WTC11 (cell line): Measurements from ENCODE around the gene NFIC. TPM values are rescaled to one million over a fixed set of nuclear protein-coding genes. Genes with fewer than 3 reads are reported as not detected.

Source experiments
- ATAC-seq: fragments of 200-7000 bp; cut with Tn5 transposase; 2 replicates; pipeline ENCODE4 v1.10.0; 2021; ENCODE audit warnings: mild to moderate bottlenecking, moderate library complexity
- CTCF ChIA-PET: fragments of 300-600 bp; sonication (Branson Sonifier 250); formaldehyde crosslinking; loops from one replicate; lab custom pipeline; 2021; ENCODE audit warnings: antibody characterized with exemption; lab: Charles Lee
- POLR2A ChIA-PET: fragments of 350-600 bp; sonication (Branson Sonifier 250); formaldehyde crosslinking; loops from one replicate; lab custom pipeline; 2021; ENCODE audit warnings: antibody characterized with exemption; lab: Charles Lee
- DNase-seq: peaks from one replicate; pipeline ENCODE4 v3.0.0; 2021; ENCODE audit warnings: low spot score
- H3K27ac Mint-ChIP-seq: 2 replicates; pipeline ENCODE4 v1.8.0; 2021; ENCODE audit warnings: mixed read lengths
- H3K27me3 Mint-ChIP-seq: 2 replicates; pipeline ENCODE4 v1.8.0; 2021; ENCODE audit warnings: low read depth, mild to moderate bottlenecking, moderate library complexity, mixed read lengths
- H3K36me3 Mint-ChIP-seq: 2 replicates; pipeline ENCODE4 v1.8.0; 2021; ENCODE audit warnings: mixed read lengths
- H3K4me1 Mint-ChIP-seq: 2 replicates; pipeline ENCODE4 v1.8.0; 2022; ENCODE audit warnings: mixed read lengths
- H3K4me3 Mint-ChIP-seq: 2 replicates; pipeline ENCODE4 v1.8.0; 2021; ENCODE audit warnings: mild to moderate bottlenecking, moderate library complexity, mixed read lengths
- H3K9me3 Mint-ChIP-seq: 2 replicates; pipeline ENCODE4 v1.8.0; 2021; ENCODE audit warnings: mixed read lengths
- ATF1 ChIP-seq: sonication (generic); formaldehyde crosslinking; IDR thresholded peaks from 2 replicates; pipeline ENCODE4 v1.8.1; 2023; ENCODE audit warnings: mild to moderate bottlenecking, moderate library complexity, missing genetic modification reagents
- EMX1 ChIP-seq: fragments of 250-450 bp; sonication (Bioruptor Pico); IDR thresholded peaks from 2 replicates; pipeline ENCODE4 v1.8.0; 2021; ENCODE audit warnings: mild to moderate bottlenecking
- IRF2 ChIP-seq: sonication (generic); formaldehyde crosslinking; IDR thresholded peaks from 2 replicates; pipeline ENCODE4 v1.8.0; 2022; ENCODE audit warnings: low read depth, missing genetic modification reagents, borderline replicate concordance
- MXD4 ChIP-seq: fragments of 250-450 bp; sonication (Bioruptor Pico); IDR thresholded peaks from 2 replicates; pipeline ENCODE4 v1.8.0; 2021; ENCODE audit warnings: mild to moderate bottlenecking, moderate library complexity, borderline replicate concordance
- NR1H2 ChIP-seq: sonication (generic); formaldehyde crosslinking; IDR thresholded peaks from 2 replicates; pipeline ENCODE4 v1.9.0; 2021; ENCODE audit warnings: mild to moderate bottlenecking, moderate library complexity, missing genetic modification reagents
- RORB ChIP-seq: fragments of 250-450 bp; sonication (Bioruptor Pico); IDR thresholded peaks from 2 replicates; pipeline ENCODE4 v1.9.0; 2021; ENCODE audit warnings: mild to moderate bottlenecking
- SP1 ChIP-seq: sonication (generic); formaldehyde crosslinking; conservative IDR thresholded peaks from 2 replicates; pipeline ENCODE4 v1.8.1; 2022; ENCODE audit warnings: missing genetic modification reagents
- USF1 ChIP-seq: sonication (generic); formaldehyde crosslinking; IDR thresholded peaks from 2 replicates; pipeline ENCODE4 v1.8.0; 2022; ENCODE audit warnings: mild to moderate bottlenecking, missing genetic modification reagents
- ZNF423 ChIP-seq: fragments of 250-450 bp; sonication (Bioruptor Pico); IDR thresholded peaks from 2 replicates; pipeline ENCODE4 v2.1.2; 2022; ENCODE audit warnings: mild to moderate bottlenecking, moderate library complexity
- ZNF512 ChIP-seq: sonication (generic); formaldehyde crosslinking; IDR thresholded peaks from 2 replicates; pipeline ENCODE4 v1.8.1; 2022; ENCODE audit warnings: missing genetic modification reagents, borderline replicate concordance
- ZNF532 ChIP-seq: fragments of 250-450 bp; sonication (Bioruptor Pico); IDR thresholded peaks from 2 replicates; pipeline ENCODE4 v1.9.0; 2021; ENCODE audit warnings: mild to moderate bottlenecking, borderline replicate concordance
- total RNA-seq: library from RNA; stranded (reverse); gene quantifications from 3 replicates; pipeline ENCODE4 v1.2.3, GENCODE V29; 2021

The NFIC gene
- total RNA-seq, 1 experiment from 2014 or later = 3.5 TPM

DNA sequence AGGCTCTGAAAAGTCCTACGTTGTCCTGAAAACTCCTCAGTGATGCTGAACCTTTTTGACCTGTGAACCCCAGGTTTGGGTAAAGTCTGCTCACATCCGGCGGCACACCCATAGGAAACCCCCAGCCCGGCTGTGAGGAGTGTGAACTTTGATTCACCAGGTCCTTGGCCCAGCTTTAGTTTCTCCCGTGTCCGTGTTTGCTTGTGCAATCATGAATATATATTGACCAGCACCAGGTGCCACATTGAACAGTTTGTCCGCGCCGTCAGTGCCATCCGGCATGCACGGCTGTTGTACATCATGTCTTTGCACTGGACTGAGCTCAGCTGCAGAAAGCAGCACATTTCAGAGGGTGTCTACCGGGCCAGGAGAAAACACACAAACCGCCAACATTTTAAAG, 45.3 kb downstream of the NFIC start:
- DNase-seq (no peak), ATAC-seq (no peak)
- Mint-ChIP-seq H3K27me3 (peaks cover 2% of the 10 kb centered on the region), H3K4me3 (no peak overlapping the region), H3K9me3 (no peaks in the 10 kb centered on the region), H3K36me3 (no peaks in the 10 kb centered on the region), H3K4me1 (0 out of 2 replicates have a peak, but pooled peaks cover 2% of the 10 kb centered on the region), H3K27ac (no peak overlapping the region)
- TF ChIP-seq MXD4 (CRISPR knock-in tag) (no peak), ATF1 (CRISPR knock-in tag) (no peak)
- ChIA-PET CTCF (interaction anchor here (1.2 kb wide), 1 partner anchor 18 kb away, joined by 10 read pairs; no protein-coding TSS in a partner anchor), POLR2A (interaction anchor here (0.7 to 0.9 kb wide), 2 partner anchors 24 to 574 kb away, joined by 3 to 4 read pairs; partner anchors contain the start of gene EEF2)

DNA sequence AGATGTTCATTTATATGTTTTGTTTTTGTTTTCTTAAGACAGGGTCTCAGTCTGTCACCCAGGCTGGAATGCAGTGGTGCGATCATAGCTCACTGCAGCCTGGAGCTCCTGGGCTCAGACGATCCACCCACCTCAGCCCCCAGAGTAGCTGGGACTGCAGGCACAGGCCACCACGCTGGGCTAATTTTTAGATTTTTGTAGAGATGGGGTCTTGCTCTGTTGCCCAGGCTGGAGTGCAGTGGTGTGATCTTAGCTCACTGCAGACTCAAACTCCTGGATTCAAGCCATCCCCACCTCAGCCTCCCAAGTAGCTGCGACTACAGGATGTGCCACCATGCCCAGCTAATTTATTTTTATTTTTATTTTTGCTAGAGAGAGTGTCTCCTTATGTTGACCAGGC, 45.7 kb downstream of the NFIC start:
- no peaks in the 10 kb centered on the region for H3K36me3 Mint-ChIP-seq

More for the DNA sequence above, 45.7 kb downstream of the NFIC start:
- Mint-ChIP-seq H3K9me3 (no peaks in the 10 kb centered on the region), H3K4me1 (0 out of 2 replicates have a peak, but pooled peaks cover 2% of the 10 kb centered on the region), H3K27me3 (peaks cover 2% of the 10 kb centered on the region), H3K27ac (no peak overlapping the region), H3K4me3 (no peak overlapping the region)
- ChIA-PET POLR2A (interaction anchor here (0.9 kb wide), 1 partner anchor 23 kb away, joined by 3 read pairs; no protein-coding TSS in a partner anchor), CTCF (interaction anchor here (1.2 kb wide), 1 partner anchor 18 kb away, joined by 10 read pairs; no protein-coding TSS in a partner anchor)
- DNase-seq (no peak), ATAC-seq (no peak)
- no peak for TF ChIP-seq ZNF532 (CRISPR knock-in tag)
- no peak for TF ChIP-seq ZNF423 (CRISPR knock-in tag)
- no peak for TF ChIP-seq NR1H2
- TF ChIP-seq RORB (CRISPR knock-in tag) = no peak
- no peak for TF ChIP-seq MXD4 (CRISPR knock-in tag)
- no peak for TF ChIP-seq IRF2 (CRISPR knock-in tag)
- no peak for TF ChIP-seq ZNF512
- no peak for TF ChIP-seq SP1
- TF ChIP-seq EMX1 (CRISPR knock-in tag) = no peak
- TF ChIP-seq USF1 (CRISPR knock-in tag) = no peak
